ENCODE results near the gene OBSCN. TPM values are rescaled to one million over a fixed set of nuclear protein-coding genes. Genes with fewer than 3 reads are reported as not detected.

The OBSCN gene
- total and polyA plus RNA-seq, 2 of the 13 experiments (the other 11 are each of a cell fraction or from before 2014, with no cell fraction given): 0.20 TPM

DNA sequence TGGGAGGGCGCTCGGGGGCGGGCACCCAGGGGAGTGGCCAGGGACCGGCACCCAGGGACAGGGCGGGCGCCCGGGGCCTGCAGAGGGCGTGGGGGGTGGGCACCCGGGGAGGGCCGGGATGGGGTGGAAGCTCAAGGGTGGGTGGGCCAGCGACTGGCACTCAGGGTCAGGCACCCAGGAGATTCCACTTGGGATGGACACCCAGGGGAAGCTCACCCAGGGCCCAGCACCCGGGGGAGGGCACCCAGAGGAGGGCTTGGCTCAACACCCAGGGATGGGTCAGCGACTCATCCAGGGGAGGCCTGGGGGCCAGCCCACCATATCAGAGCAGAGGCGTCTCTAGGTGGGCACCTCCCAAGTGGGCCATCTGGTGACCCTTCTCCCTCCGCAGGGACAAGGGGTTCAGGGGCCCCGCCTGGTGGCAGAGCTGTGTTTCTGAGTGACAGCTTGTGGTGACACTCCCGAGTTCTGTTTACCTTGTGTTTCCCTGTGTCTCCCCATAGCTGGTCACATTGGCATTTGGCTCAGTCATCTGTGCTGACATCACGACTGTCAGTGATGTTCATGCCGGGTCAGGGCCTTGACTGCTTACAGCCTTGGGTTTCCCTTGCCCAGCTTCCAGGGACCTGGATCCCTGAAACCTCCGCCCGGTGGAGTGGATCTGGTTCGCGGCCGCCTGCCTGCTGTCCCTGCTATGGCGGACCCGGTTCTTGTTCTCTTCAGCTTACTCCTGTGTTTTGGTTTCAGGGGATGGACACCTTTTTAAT, 41.5 kb upstream of the OBSCN start (continued):
- TF ChIP-seq ZNF337 (CRISPR knock-in tag; IDR thresholded peaks at IDR 0.05; ENCODE audit: borderline replicate concordance, low read depth) (no peak), ZNF260 (CRISPR knock-in tag; IDR thresholded peaks at IDR 0.05; ENCODE audit: borderline replicate concordance, low read depth) (no peak), ZNF577 (CRISPR knock-in tag; IDR thresholded peaks at IDR 0.05; ENCODE audit: borderline replicate concordance, low read depth) (no peak), ZNF773 (CRISPR knock-in tag; IDR thresholded peaks at IDR 0.05; ENCODE audit: borderline replicate concordance) (no peak), RNF2 (conservative IDR thresholded peaks at IDR 0.05; ENCODE audit: low read depth) (no peak), TGIF2 (CRISPR knock-in tag; IDR thresholded peaks at IDR 0.05) (peak; percentile 94), RARA (CRISPR knock-in tag; IDR thresholded peaks at IDR 0.05) (peak; percentile 50; the same call in 1 of the 2 replicates), RFXAP (CRISPR knock-in tag; IDR thresholded peaks at IDR 0.05; ENCODE audit: borderline replicate concordance) (no peak), BRD4 (CRISPR knock-in tag; IDR thresholded peaks at IDR 0.05) (0 out of 2 replicates have a peak, but pooled peaks have one; percentile 17), MXI1 (IDR thresholded peaks at IDR 0.05; ENCODE audit: borderline replicate concordance, low read depth, low read length) (peak; percentile 65; the same call in 1 of the 3 replicates)
- TF ChIP-seq, protein P1, sequence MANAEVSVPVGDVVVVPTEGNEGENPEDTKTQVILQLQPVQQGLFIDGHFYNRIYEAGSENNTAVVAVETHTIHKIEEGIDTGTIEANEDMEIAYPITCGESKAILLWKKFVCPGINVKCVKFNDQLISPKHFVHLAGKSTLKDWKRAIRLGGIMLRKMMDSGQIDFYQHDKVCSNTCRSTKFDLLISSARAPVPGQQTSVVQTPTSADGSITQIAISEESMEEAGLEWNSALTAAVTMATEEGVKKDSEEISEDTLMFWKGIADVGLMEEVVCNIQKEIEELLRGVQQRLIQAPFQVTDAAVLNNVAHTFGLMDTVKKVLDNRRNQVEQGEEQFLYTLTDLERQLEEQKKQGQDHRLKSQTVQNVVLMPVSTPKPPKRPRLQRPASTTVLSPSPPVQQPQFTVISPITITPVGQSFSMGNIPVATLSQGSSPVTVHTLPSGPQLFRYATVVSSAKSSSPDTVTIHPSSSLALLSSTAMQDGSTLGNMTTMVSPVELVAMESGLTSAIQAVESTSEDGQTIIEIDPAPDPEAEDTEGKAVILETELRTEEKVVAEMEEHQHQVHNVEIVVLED (CRISPR knock-in tag; IDR thresholded peaks at IDR 0.05; ENCODE audit: borderline replicate concordance): no peak
- TF ChIP-seq, protein P2, sequence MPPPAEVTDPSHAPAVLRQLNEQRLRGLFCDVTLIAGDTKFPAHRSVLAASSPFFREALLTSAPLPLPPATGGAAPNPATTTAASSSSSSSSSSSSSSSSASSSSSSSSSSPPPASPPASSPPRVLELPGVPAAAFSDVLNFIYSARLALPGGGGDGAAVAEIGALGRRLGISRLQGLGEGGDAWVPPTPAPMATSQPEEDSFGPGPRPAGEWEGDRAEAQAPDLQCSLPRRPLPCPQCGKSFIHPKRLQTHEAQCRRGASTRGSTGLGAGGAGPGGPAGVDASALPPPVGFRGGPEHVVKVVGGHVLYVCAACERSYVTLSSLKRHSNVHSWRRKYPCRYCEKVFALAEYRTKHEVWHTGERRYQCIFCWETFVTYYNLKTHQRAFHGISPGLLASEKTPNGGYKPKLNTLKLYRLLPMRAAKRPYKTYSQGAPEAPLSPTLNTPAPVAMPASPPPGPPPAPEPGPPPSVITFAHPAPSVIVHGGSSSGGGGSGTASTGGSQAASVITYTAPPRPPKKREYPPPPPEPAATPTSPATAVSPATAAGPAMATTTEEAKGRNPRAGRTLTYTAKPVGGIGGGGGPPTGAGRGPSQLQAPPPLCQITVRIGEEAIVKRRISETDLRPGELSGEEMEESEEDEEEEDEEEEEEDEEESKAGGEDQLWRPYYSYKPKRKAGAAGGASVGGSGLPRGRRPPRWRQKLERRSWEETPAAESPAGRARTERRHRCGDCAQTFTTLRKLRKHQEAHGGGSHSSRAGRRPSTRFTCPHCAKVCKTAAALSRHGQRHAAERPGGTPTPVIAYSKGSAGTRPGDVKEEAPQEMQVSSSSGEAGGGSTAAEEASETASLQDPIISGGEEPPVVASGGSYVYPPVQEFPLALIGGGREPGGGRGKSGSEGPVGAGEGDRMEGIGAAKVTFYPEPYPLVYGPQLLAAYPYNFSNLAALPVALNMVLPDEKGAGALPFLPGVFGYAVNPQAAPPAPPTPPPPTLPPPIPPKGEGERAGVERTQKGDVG (CRISPR knock-in tag; IDR thresholded peaks at IDR 0.05; ENCODE audit: borderline replicate concordance): peak; percentile 41; the same call in 1 of the 2 replicates
